HepG2 (cell line): ENCODE data around the gene ANKRA2. TPM values are rescaled to one million over a fixed set of nuclear protein-coding genes. Genes with fewer than 3 reads are reported as not detected.

Source experiments
- ARNT ChIP-seq: fragments of 450-650 bp; IDR thresholded peaks from 2 replicates; pipeline ENCODE4 v1.6.1; 2017
- ASH2L ChIP-seq: fragments of 300-600, 200-600 bp; sonication (generic); IDR thresholded peaks from 2 replicates; pipeline ENCODE4 v1.7.0; 2017; ENCODE audit warnings: low read depth, mild to moderate bottlenecking, moderate library complexity, mixed read lengths, low read length; ENCODE audit not compliant: insufficient read length
- ETV6 ChIP-seq: sonication (generic); formaldehyde crosslinking; conservative IDR thresholded peaks from 2 replicates; pipeline ENCODE4 v1.4.0; 2020; ENCODE audit warnings: missing genetic modification reagents
- FOXA1 ChIP-seq, 2 experiments: fragments of 450-650 bp in 1 of 2; sonication (generic) in 1 of 2; formaldehyde crosslinking in 1 of 2; IDR thresholded peaks; 2 replicates each; pipeline versions ENCODE4 v1.4.0 to v1.6.1; 2016 to 2020; ENCODE audit warnings: missing genetic modification reagents in 1 of 2
- GMEB1 ChIP-seq: sonication (generic); formaldehyde crosslinking; IDR thresholded peaks from 2 replicates; pipeline ENCODE4 v1.5.1; 2020; ENCODE audit warnings: missing genetic modification reagents, mild to moderate bottlenecking, borderline replicate concordance
- KDM3A ChIP-seq: IDR thresholded peaks from 2 replicates; pipeline ENCODE4 v1.6.1; 2018; ENCODE audit warnings: low read depth, missing compliant biosample characterization
- RERE ChIP-seq: IDR thresholded peaks from 2 replicates; pipeline ENCODE4 v1.6.1; 2016; ENCODE audit warnings: low read depth, missing genetic modification reagents, missing compliant biosample characterization
- TCF7L2 ChIP-seq: IDR thresholded peaks from 2 replicates; pipeline ENCODE4 v1.6.1; 2011; ENCODE audit warnings: mild to moderate bottlenecking, low read depth, low read length, moderate library complexity
- ZFYVE20 ChIP-seq: sonication (generic); formaldehyde crosslinking; IDR thresholded peaks from 2 replicates; pipeline ENCODE4 v1.8.0; 2023; ENCODE audit warnings: low read depth, mild to moderate bottlenecking, moderate library complexity, missing genetic modification reagents, borderline replicate concordance
- ZHX1 ChIP-seq: sonication (generic); formaldehyde crosslinking; IDR thresholded peaks from 2 replicates; pipeline ENCODE4 v1.8.1; 2022; ENCODE audit warnings: low read depth, mild to moderate bottlenecking, missing genetic modification reagents
- ZNF451 ChIP-seq: sonication (generic); formaldehyde crosslinking; IDR thresholded peaks from 2 replicates; pipeline ENCODE4 v1.5.0; 2020; ENCODE audit warnings: mild to moderate bottlenecking, missing genetic modification reagents
- ZNF564 ChIP-seq: sonication (generic); formaldehyde crosslinking; IDR thresholded peaks from 2 replicates; pipeline ENCODE4 v1.8.1; 2023; ENCODE audit warnings: mild to moderate bottlenecking, missing genetic modification reagents
- polyA plus RNA-seq, 8 experiments: library from polyadenylated mRNA; depleted of rRNA in 3 of 8; stranded (reverse) in 7 of 8; unstranded in 1 of 8; fragments of >200 nt; fragmentation: Illumina TruSeq in 4 of 8; extraction: Trizol in 4 of 8; gene quantifications; 2 replicates each; pipeline versions ENCODE4 v1.2.1 to v1.2.3, GENCODE V29; 2011 to 2016; ENCODE audit warnings: low read depth in 4 of 8, missing spikeins in 1 of 8, mixed read lengths in 1 of 8; ENCODE audit not compliant: insufficient read depth in 1 of 8
- total RNA-seq, 5 experiments: library from RNA; depleted of rRNA; stranded (reverse); fragments of >200 nt; fragmentation: Illumina TruSeq; extraction: Trizol; gene quantifications; 2 replicates each; pipeline ENCODE4 v1.2.3, GENCODE V29; 2016; ENCODE audit warnings: low read depth in 1 of 5
- TF ChIP-seq, protein P1 (sequence below): sonication (generic); formaldehyde crosslinking; IDR thresholded peaks from 2 replicates; pipeline ENCODE4 v1.8.0; 2022; ENCODE audit warnings: mild to moderate bottlenecking, missing genetic modification reagents, moderate library complexity
- TF ChIP-seq, protein P2 (sequence below): sonication (generic); formaldehyde crosslinking; conservative IDR thresholded peaks from 2 replicates; pipeline ENCODE4 v1.4.0; 2020; ENCODE audit warnings: missing genetic modification reagents

ANKRA2 gene
- total and polyA plus RNA-seq, 2 of the 13 experiments (the other 11 are each of a cell fraction or from before 2014, with no cell fraction given), result 23.6 to 33.6 TPM

DNA sequence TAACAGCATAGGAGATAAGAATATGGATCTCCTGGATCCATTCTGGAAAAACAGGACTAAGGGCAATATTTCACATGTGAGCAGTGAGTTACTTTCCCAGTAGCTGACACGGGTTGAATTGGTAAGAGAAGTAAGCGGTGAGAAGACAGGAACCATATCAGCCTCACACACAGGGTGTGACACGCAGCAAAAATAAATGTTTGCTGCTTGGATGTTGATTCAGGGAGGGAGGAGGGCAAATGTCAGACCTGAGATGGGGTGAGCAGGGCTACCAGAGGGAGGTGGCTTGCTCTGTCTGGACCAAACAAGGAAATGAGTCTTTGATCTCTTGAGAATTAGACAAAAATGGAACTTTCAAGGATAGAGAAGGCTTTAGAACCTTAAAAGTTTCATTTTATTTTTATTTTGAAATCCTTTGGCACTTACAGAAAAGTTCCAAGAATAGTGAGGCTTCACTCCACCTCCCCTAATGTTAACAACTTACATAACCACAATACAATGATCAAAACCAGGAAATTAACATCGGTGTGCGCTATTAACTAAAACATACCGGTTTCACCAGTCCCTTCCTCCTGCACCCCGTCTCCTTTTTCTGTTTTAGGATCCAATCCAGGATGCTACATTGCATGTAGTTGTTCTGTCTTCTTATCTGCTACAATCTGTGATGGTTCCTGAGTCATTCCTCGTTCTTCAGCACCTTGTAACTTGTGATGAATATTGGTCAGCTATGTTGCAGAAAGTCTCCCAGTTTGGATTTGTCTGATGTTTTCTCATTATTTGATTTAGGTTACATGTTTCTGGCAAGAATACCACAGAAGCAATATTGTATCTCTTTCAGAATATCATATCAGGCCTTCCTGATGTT, 40.0 kb upstream of the ANKRA2 start (continued):
- TF ChIP-seq RERE (CRISPR knock-in tag), result no peak
- TF ChIP-seq ARNT, result no peak
- TF ChIP-seq, protein P1, sequence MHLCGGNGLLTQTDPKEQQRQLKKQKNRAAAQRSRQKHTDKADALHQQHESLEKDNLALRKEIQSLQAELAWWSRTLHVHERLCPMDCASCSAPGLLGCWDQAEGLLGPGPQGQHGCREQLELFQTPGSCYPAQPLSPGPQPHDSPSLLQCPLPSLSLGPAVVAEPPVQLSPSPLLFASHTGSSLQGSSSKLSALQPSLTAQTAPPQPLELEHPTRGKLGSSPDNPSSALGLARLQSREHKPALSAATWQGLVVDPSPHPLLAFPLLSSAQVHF (CRISPR knock-in tag), result no peak
- TF ChIP-seq KDM3A (CRISPR knock-in tag), result no peak
- no peak for TF ChIP-seq ZFYVE20
- no peak for TF ChIP-seq ZNF564 (CRISPR knock-in tag)
- no peak for TF ChIP-seq ZHX1 (CRISPR knock-in tag)
- TF ChIP-seq TCF7L2, result no peak
- no peak for TF ChIP-seq GMEB1 (CRISPR knock-in tag)
- TF ChIP-seq ETV6 (CRISPR knock-in tag), result no peak
- no peak for TF ChIP-seq ASH2L
- TF ChIP-seq FOXA1 (IDR thresholded peaks at IDR 0.05), result no peak
- TF ChIP-seq FOXA1 (CRISPR knock-in tag; IDR thresholded peaks at IDR 0.05), result peak; percentile 84
- TF ChIP-seq ZNF451 (CRISPR knock-in tag), result no peak
- TF ChIP-seq, protein P2, sequence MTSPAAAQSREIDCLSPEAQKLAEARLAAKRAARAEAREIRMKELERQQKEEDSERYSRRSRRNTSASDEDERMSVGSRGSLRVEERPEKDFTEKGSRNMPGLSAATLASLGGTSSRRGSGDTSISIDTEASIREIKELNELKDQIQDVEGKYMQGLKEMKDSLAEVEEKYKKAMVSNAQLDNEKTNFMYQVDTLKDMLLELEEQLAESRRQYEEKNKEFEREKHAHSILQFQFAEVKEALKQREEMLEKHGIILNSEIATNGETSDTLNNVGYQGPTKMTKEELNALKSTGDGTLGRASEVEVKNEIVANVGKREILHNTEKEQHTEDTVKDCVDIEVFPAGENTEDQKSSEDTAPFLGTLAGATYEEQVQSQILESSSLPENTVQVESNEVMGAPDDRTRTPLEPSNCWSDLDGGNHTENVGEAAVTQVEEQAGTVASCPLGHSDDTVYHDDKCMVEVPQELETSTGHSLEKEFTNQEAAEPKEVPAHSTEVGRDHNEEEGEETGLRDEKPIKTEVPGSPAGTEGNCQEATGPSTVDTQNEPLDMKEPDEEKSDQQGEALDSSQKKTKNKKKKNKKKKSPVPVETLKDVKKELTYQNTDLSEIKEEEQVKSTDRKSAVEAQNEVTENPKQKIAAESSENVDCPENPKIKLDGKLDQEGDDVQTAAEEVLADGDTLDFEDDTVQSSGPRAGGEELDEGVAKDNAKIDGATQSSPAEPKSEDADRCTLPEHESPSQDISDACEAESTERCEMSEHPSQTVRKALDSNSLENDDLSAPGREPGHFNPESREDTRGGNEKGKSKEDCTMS (CRISPR knock-in tag), result no peak
